GM19035 (cell line): ENCODE data around the gene ALPL.
"Not testable (repeated sequence)": the region's sequence is repeated elsewhere in the genome, so short reads cannot be mapped to it uniquely, and the experiment has no call there.

ENCODE experiments used
- ATAC-seq: cut with Tn5 transposase; IDR thresholded peaks from one replicate; pipeline ENCODE4 v1.9.1; 2021; ENCODE audit not compliant: unreplicated experiment

ALPL gene

GRCh38 chr1:21509351-21510112, at the start of gene ALPL:
Gene ALPL, plus strand, starts transcription at chr1:21509423. Its CDS starts 44,659 bp downstream, at chr1:21554082.
- no peak for ATAC-seq

- ATAC-seq: not testable (repeated sequence)
Observed at GRCh38 chr1:21465127-21465526, 44.1 kb upstream of the ALPL start.

- ATAC-seq: not testable (repeated sequence)
Observed at GRCh38 chr1:21467946-21468345, 41.3 kb upstream of the ALPL start.

GRCh38 chr1:21468599-21468998, 40.6 kb upstream of the ALPL start:
- no peak for ATAC-seq

- ATAC-seq: no peak
Observed at GRCh38 chr1:21469581-21469980, 39.6 kb upstream of the ALPL start.

GRCh38 chr1:21472861-21473260, 36.4 kb upstream of the ALPL start:
- ATAC-seq: no peak

- ATAC-seq: no peak
Observed at GRCh38 chr1:21478356-21478755, 30.9 kb upstream of the ALPL start.

GRCh38 chr1:21483881-21484280, 25.3 kb upstream of the ALPL start:
- not testable (repeated sequence) for ATAC-seq

GRCh38 chr1:21489146-21489545, 20.1 kb upstream of the ALPL start:
- no peak for ATAC-seq

- no peak for ATAC-seq
Observed at GRCh38 chr1:21490774-21491487, 18.3 kb upstream of the ALPL start.

GRCh38 chr1:21491488-21492355, 17.5 kb upstream of the ALPL start:
- no peak for ATAC-seq

GRCh38 chr1:21492356-21492625, 16.9 kb upstream of the ALPL start:
- ATAC-seq: no peak

- no peak for ATAC-seq
Observed at GRCh38 chr1:21494196-21494595, 15.0 kb upstream of the ALPL start.

GRCh38 chr1:21495225-21495820, 13.9 kb upstream of the ALPL start:
- no peak for ATAC-seq

- ATAC-seq: no peak
Observed at GRCh38 chr1:21496063-21496462, 13.2 kb upstream of the ALPL start.

GRCh38 chr1:21496886-21497285, 12.3 kb upstream of the ALPL start:
- no peak for ATAC-seq

GRCh38 chr1:21497466-21498061, 11.7 kb upstream of the ALPL start:
- no peak for ATAC-seq

GRCh38 chr1:21499283-21499950, 9.8 kb upstream of the ALPL start:
- ATAC-seq: no peak

GRCh38 chr1:21503706-21504377, 5.4 kb upstream of the ALPL start:
- no peak for ATAC-seq

- no peak for ATAC-seq
Observed at GRCh38 chr1:21506804-21507203, 2.4 kb upstream of the ALPL start.
